ENCODE data around the gene TGIF1. TPM values are rescaled to one million over a fixed set of nuclear protein-coding genes. Genes with fewer than 3 reads are reported as not detected.

The TGIF1 gene
- total RNA-seq, 1 donor from 2014 or later, result 82.0 TPM

Other genes with a start within 250 kb of the TGIF1 start
- 138 TPM for gene MYOM1, start 230.2 kb upstream of the TGIF1 start, total RNA-seq
- 369 TPM for gene MYL12A, start 202.4 kb upstream of the TGIF1 start, total RNA-seq
- gene MYL12B, start 188.0 kb upstream of the TGIF1 start, total RNA-seq, result 342 TPM

All from mucosa of gallbladder (tissue), 1 donor.